Thymus (tissue), 2 donors: ENCODE measurements around the gene BACE1-AS. TPM values are rescaled to one million over a fixed set of nuclear protein-coding genes. Genes with fewer than 3 reads are reported as not detected.

Source experiments
- polyA plus RNA-seq: library from polyadenylated mRNA; stranded (reverse); fragments of 200-250 nt; gene quantifications from one replicate; pipeline ENCODE4 v1.2.3, GENCODE V29; 2013
- total RNA-seq: library from RNA; stranded (reverse); fragments of 120-200 nt; gene quantifications from one replicate; pipeline ENCODE4 v1.2.4, GENCODE V29; 2013
- donor health status: healthy.

BACE1-AS gene
- total and polyA plus RNA-seq, 2 donors, result 1.8 to 6.7 TPM

Other genes starting within 250 kb of the BACE1-AS start
- gene SIK3, start 192.9 kb upstream of the BACE1-AS start, total RNA-seq, result 10.3 TPM
- gene SIK3, start 192.9 kb upstream of the BACE1-AS start, polyA plus RNA-seq, result 12.2 TPM
- 41.9 TPM for gene PAFAH1B2, start 147.1 kb upstream of the BACE1-AS start, total RNA-seq
- 35.2 TPM for gene PAFAH1B2, start 147.1 kb upstream of the BACE1-AS start, polyA plus RNA-seq
- gene SIDT2, start 112.6 kb upstream of the BACE1-AS start, total RNA-seq, result 5.1 TPM
- gene SIDT2, start 112.6 kb upstream of the BACE1-AS start, polyA plus RNA-seq, result 22.5 TPM
- 11.5 TPM for gene TAGLN, start 92.0 kb upstream of the BACE1-AS start, total RNA-seq
- 906 TPM for gene TAGLN, start 92.0 kb upstream of the BACE1-AS start, polyA plus RNA-seq
- gene PCSK7, start 59.3 kb upstream of the BACE1-AS start, total RNA-seq, result 25.4 TPM
- gene PCSK7, start 59.3 kb upstream of the BACE1-AS start, polyA plus RNA-seq, result 57.8 TPM
- gene RNF214, start 58.7 kb upstream of the BACE1-AS start, total RNA-seq, result 7.1 TPM
- gene RNF214, start 58.7 kb upstream of the BACE1-AS start, polyA plus RNA-seq, result 12.0 TPM
- gene BACE1, start 24.9 kb downstream of the BACE1-AS start, total RNA-seq, result 1.7 TPM
- 4.9 TPM for gene BACE1, start 24.9 kb downstream of the BACE1-AS start, polyA plus RNA-seq
- gene CEP164, start 36.5 kb downstream of the BACE1-AS start, total RNA-seq, result 12.0 TPM
- gene CEP164, start 36.5 kb downstream of the BACE1-AS start, polyA plus RNA-seq, result 24.8 TPM